Measurements from ENCODE around the gene SOWAHC. TPM values are rescaled to one million over a fixed set of nuclear protein-coding genes. Genes with fewer than 3 reads are reported as not detected.

The SOWAHC gene
- polyA plus RNA-seq, 1 donor from 2014 or later, result 5.8 TPM

- Histone ChIP-seq H4K20me1 (ENCODE audit: insufficient read depth) (no peaks in the 10 kb centered on the region), H3K9me2 (ENCODE audit: insufficient read depth, low read length) (no peaks in the 10 kb centered on the region), H3K9ac (ENCODE audit: low read length) (no peak overlapping the region), H2AFZ (ENCODE audit: low read depth, low read length) (no peak overlapping the region), H3K4me2 (ENCODE audit: low read length) (no peak overlapping the region), H3K36me3 (ENCODE audit: insufficient read depth, low read length) (no peaks in the 10 kb centered on the region), H3F3A (ENCODE audit: insufficient read depth, low read length, poor library complexity, severe bottlenecking) (no peaks in the 10 kb centered on the region), H3K27ac (ENCODE audit: low read length) (no peak overlapping the region), H3K27me3 (ENCODE audit: insufficient read depth, low read depth, low read length) (no peaks in the 10 kb centered on the region), H3K9me3 (ENCODE audit: low read length) (no peaks in the 10 kb centered on the region), H3K79me2 (replicated peaks; ENCODE audit: insufficient read depth, low read length) (no peaks in the 10 kb centered on the region), H3K4me3 (ENCODE audit: low read length) (no peak overlapping the region)
- no peak for TF ChIP-seq RAD21 (conservative IDR thresholded peaks at IDR 0.05)
- TF ChIP-seq REST (IDR thresholded peaks at IDR 0.05; ENCODE audit: borderline replicate concordance), result no peak
- TF ChIP-seq POLR2AphosphoS5 (IDR thresholded peaks at IDR 0.05), result no peak
- TF ChIP-seq EZH2 (IDR thresholded peaks at IDR 0.05; ENCODE audit: borderline replicate concordance, insufficient read depth, low read length, poor library complexity, severe bottlenecking), result no peak
- no peak for TF ChIP-seq CTCF (IDR thresholded peaks at IDR 0.05; ENCODE audit: poor library complexity, severe bottlenecking)
- no peak for TF ChIP-seq MXI1 (conservative IDR thresholded peaks at IDR 0.05; ENCODE audit: poor library complexity, severe bottlenecking)
- TF ChIP-seq EP300 (conservative IDR thresholded peaks at IDR 0.05; ENCODE audit: poor library complexity, severe bottlenecking), result no peak
- no peak for TF ChIP-seq SMC3 (conservative IDR thresholded peaks at IDR 0.05; ENCODE audit: poor library complexity)
- no peak for TF ChIP-seq TAF1 (IDR thresholded peaks at IDR 0.05; ENCODE audit: low read depth)
Observed at GRCh38 chr2:109631741-109632140, 17.6 kb downstream of the SOWAHC start.

GRCh38 chr2:109632158-109632789 is 18.1 kb downstream of the SOWAHC start:
- H4K20me1 ChIP-seq (ENCODE audit: insufficient read depth), result no peaks in the 10 kb centered on the region
- no peak overlapping the region for H3K4me2 ChIP-seq (ENCODE audit: low read length)
- no peaks in the 10 kb centered on the region for H3F3A ChIP-seq (ENCODE audit: insufficient read depth, low read length, poor library complexity, severe bottlenecking)
- TF ChIP-seq MXI1 (conservative IDR thresholded peaks at IDR 0.05; ENCODE audit: poor library complexity, severe bottlenecking), result no peak
- no peak for TF ChIP-seq REST (IDR thresholded peaks at IDR 0.05; ENCODE audit: borderline replicate concordance)
- TF ChIP-seq RAD21 (conservative IDR thresholded peaks at IDR 0.05), result no peak
- TF ChIP-seq SMC3 (conservative IDR thresholded peaks at IDR 0.05; ENCODE audit: poor library complexity), result no peak
- TF ChIP-seq POLR2AphosphoS5 (IDR thresholded peaks at IDR 0.05), result no peak
- TF ChIP-seq EP300 (conservative IDR thresholded peaks at IDR 0.05; ENCODE audit: poor library complexity, severe bottlenecking), result no peak
- TF ChIP-seq CTCF (IDR thresholded peaks at IDR 0.05; ENCODE audit: poor library complexity, severe bottlenecking), result no peak
- no peak for TF ChIP-seq TAF1 (IDR thresholded peaks at IDR 0.05; ENCODE audit: low read depth)
- TF ChIP-seq EZH2 (IDR thresholded peaks at IDR 0.05; ENCODE audit: borderline replicate concordance, insufficient read depth, low read length, poor library complexity, severe bottlenecking), result no peak
- no peak overlapping the region for H3K4me3 ChIP-seq (ENCODE audit: low read length)
- H2AFZ ChIP-seq (ENCODE audit: low read depth, low read length), result no peak overlapping the region
- no peaks in the 10 kb centered on the region for H3K9me2 ChIP-seq (ENCODE audit: insufficient read depth, low read length)
- no peak overlapping the region for H3K9ac ChIP-seq (ENCODE audit: low read length)
- H3K79me2 ChIP-seq (replicated peaks; ENCODE audit: insufficient read depth, low read length), result no peaks in the 10 kb centered on the region
- H3K36me3 ChIP-seq (ENCODE audit: insufficient read depth, low read length), result no peaks in the 10 kb centered on the region
- no peaks in the 10 kb centered on the region for H3K27me3 ChIP-seq (ENCODE audit: insufficient read depth, low read depth, low read length)
- no peak overlapping the region for H3K27ac ChIP-seq (ENCODE audit: low read length)
- no peaks in the 10 kb centered on the region for H3K9me3 ChIP-seq (ENCODE audit: low read length)
